Esophagus squamous epithelium (tissue), 5 donors: Measurements from ENCODE around the gene RCAN3. TPM values are rescaled to one million over a fixed set of nuclear protein-coding genes. Genes with fewer than 3 reads are reported as not detected.

Experiments
- DNase-seq: peaks from one replicate; lab custom pipeline; 2025; lab: John Stamatoyannopoulos, UW
- H3K27ac ChIP-seq, 4 donors: fragments of 200-600 bp; sonication (generic); one replicate each; pipeline ENCODE4 v1.5.1; 2016 to 2019; ENCODE audit warnings: mild to moderate bottlenecking in 1 of 4
- H3K27me3 ChIP-seq, 4 donors: fragments of 200-600 bp; sonication (generic); 1 replicate in 3 of 4; 2 replicates in 1 of 4; pipeline versions ENCODE4 v1.5.1 to v1.6.0; 2017 to 2021; ENCODE audit warnings: antibody characterized with exemption in 1 of 4
- H3K36me3 ChIP-seq, 3 donors: fragments of 200-600 bp; sonication (generic); one replicate each; pipeline ENCODE4 v1.5.1; 2016 to 2019
- H3K4me1 ChIP-seq, 3 donors: fragments of 200-600 bp; sonication (generic); one replicate each; pipeline ENCODE4 v1.5.1; 2017 to 2019
- H3K4me3 ChIP-seq, 4 donors: fragments of 200-600 bp; sonication (generic); 1 replicate in 3 of 4; 2 replicates in 1 of 4; pipeline ENCODE4 v1.5.1; 2016 to 2019; ENCODE audit warnings: mild to moderate bottlenecking in 2 of 4, moderate library complexity in 1 of 4
- H3K9me3 ChIP-seq, 3 donors: fragments of 200-600 bp; sonication (generic); one replicate each; pipeline ENCODE4 v1.5.1; 2016 to 2019
- CTCF ChIP-seq, 6 experiments: fragments of 450-650 bp in 4 of 6; fragments of 200-600 bp in 2 of 6; sonication (generic) in 2 of 6; IDR thresholded peaks; one replicate each; pipeline ENCODE4 v1.5.1; 2016 to 2019; ENCODE audit warnings: antibody characterized with exemption in 6 of 6, mild to moderate bottlenecking in 4 of 6, moderate library complexity in 4 of 6
- POLR2A ChIP-seq, 4 donors: fragments of 450-650 bp; IDR thresholded peaks; one replicate each; pipeline ENCODE4 v1.6.1; 2017; ENCODE audit warnings: antibody characterized with exemption in 4 of 4, mild to moderate bottlenecking in 4 of 4, moderate library complexity in 3 of 4
- WGBS, 2 donors: methylation state at CpG; one replicate each; pipeline ENCODE4 v1.1.5; 2018; 5-methylcytosine and 5-hydroxymethylcytosine counted together
- intact Hi-C: fragments of 100-400 bp; cut with DNase I; formaldehyde crosslinking; loops from one replicate; pipeline ENCODE4 v1.15.0; 2022
- total RNA-seq, 4 donors: library from RNA; depleted of rRNA; stranded (reverse); fragments of >200 nt; gene quantifications; one replicate each; pipeline ENCODE4 v1.1.0, GENCODE V29; 2016
- donor health status: DM: yes; HTN: yes; CAD: no.

RCAN3 gene
- total RNA-seq, 4 donors from 2014 or later, result 14.4 to 24.1 (median 18.6) TPM

- no peaks in the 10 kb centered on the region for H3K9me3 ChIP-seq
- WGBS, 2 donors, result 81 to 95% methylated on average over 11 of the region's 11 CpGs
- intact Hi-C loops, result no loop called here
- peaks cover 0 to 2% (median 0%) of the 10 kb centered on the region in 3 donors for H3K4me1 ChIP-seq
- TF ChIP-seq CTCF (IDR thresholded peaks at IDR 0.05), result no peak
- no peak for TF ChIP-seq POLR2A (IDR thresholded peaks at IDR 0.05)
- no peak for DNase-seq
- no peak overlapping the region for H3K4me3 ChIP-seq
- peaks cover 0 to 69% (median 3%) of the 10 kb centered on the region in 3 donors for H3K36me3 ChIP-seq
- H3K27me3 ChIP-seq, result no peaks in the 10 kb centered on the region
- no peak overlapping the region for H3K27ac ChIP-seq
Measured at GRCh38 chr1:24468685-24469316, 33.8 kb upstream of the RCAN3 start.

- intact Hi-C loops, result no loop called here
- H3K27ac ChIP-seq, result no peak overlapping the region
- 63 to 80% methylated on average over 1 to 2 of the region's 2 CpGs for WGBS, 2 donors
- H3K36me3 ChIP-seq, result peaks cover 0 to 51% (median 3%) of the 10 kb centered on the region in 3 donors
- H3K27me3 ChIP-seq, result no peaks in the 10 kb centered on the region
- TF ChIP-seq CTCF (IDR thresholded peaks at IDR 0.05) (no peak), POLR2A (IDR thresholded peaks at IDR 0.05) (no peak)
- peaks cover 0 to 2% (median 0%) of the 10 kb centered on the region in 3 donors for H3K4me1 ChIP-seq
- H3K9me3 ChIP-seq, result no peaks in the 10 kb centered on the region
- no peak for DNase-seq
- H3K4me3 ChIP-seq, result no peak overlapping the region
Measured at GRCh38 chr1:24470592-24470991, 32.0 kb upstream of the RCAN3 start.

- H3K4me1 ChIP-seq, result peaks cover 0 to 2% (median 0%) of the 10 kb centered on the region in 3 donors
- H3K9me3 ChIP-seq, result no peaks in the 10 kb centered on the region
- H3K4me3 ChIP-seq, result no peak overlapping the region
- H3K27me3 ChIP-seq, result no peaks in the 10 kb centered on the region
- H3K36me3 ChIP-seq, result peaks cover 0 to 30% (median 0%) of the 10 kb centered on the region in 3 donors
- WGBS, 2 donors, result 67 to 81% methylated on average over 10 to 11 of the region's 11 CpGs
- no peak overlapping the region for H3K27ac ChIP-seq
- intact Hi-C loops, result no loop called here
- no peak for TF ChIP-seq CTCF (IDR thresholded peaks at IDR 0.05)
- TF ChIP-seq POLR2A (IDR thresholded peaks at IDR 0.05), result no peak
- DNase-seq, result no peak
Measured at GRCh38 chr1:24472527-24473251, 29.9 kb upstream of the RCAN3 start.

- H3K4me1 ChIP-seq, result no peaks in the 10 kb centered on the region
- DNase-seq, result no peak
- no peaks in the 10 kb centered on the region for H3K9me3 ChIP-seq
- no peak overlapping the region for H3K27ac ChIP-seq
- peaks cover 0 to 15% (median 0%) of the 10 kb centered on the region in 3 donors for H3K36me3 ChIP-seq
- no peak for TF ChIP-seq POLR2A (IDR thresholded peaks at IDR 0.05)
- no peak for TF ChIP-seq CTCF (IDR thresholded peaks at IDR 0.05)
- intact Hi-C loops, result no loop called here
- no peaks in the 10 kb centered on the region for H3K27me3 ChIP-seq
- H3K4me3 ChIP-seq, result no peak overlapping the region
Measured at GRCh38 chr1:24474193-24474592, 28.4 kb upstream of the RCAN3 start.

DNA sequence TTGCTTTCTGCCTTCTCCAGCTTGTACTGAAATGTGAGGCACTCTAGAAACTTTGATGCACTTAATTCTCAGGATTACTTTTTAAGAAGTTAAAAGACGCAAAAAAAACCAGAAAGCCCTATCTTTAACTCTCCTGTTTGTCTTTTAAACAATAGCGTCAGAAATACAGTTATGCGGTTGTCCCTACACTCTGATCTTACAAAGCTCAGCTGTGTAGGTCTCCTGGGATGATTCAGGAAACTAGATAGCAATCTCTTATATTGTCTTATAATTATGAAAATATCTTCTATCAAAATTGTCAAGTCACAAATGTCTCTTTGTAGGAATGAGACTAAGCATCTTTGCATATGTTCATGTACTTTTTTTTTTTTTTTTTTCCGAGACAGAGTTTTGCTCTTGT is 26.9 kb upstream of the RCAN3 start:
- no peak overlapping the region for H3K27ac ChIP-seq
- no peak overlapping the region for H3K4me3 ChIP-seq
- H3K9me3 ChIP-seq, result no peaks in the 10 kb centered on the region
- H3K4me1 ChIP-seq, result no peaks in the 10 kb centered on the region
- intact Hi-C loops, result no loop called here
- 67 to 86% methylated on average over 4 of the region's 4 CpGs for WGBS, 2 donors
- peaks cover 0 to under 1% (median 0%) of the 10 kb centered on the region in 3 donors for H3K36me3 ChIP-seq
- TF ChIP-seq CTCF (IDR thresholded peaks at IDR 0.05), result no peak
- no peak for TF ChIP-seq POLR2A (IDR thresholded peaks at IDR 0.05)
- H3K27me3 ChIP-seq, result no peaks in the 10 kb centered on the region
- DNase-seq, result no peak
